Measurements from ENCODE around the gene SI.
"Not testable (repeated sequence)": the region's sequence is repeated elsewhere in the genome, so short reads cannot be mapped to it uniquely, and the experiment has no call there.

Gene SI

DNA sequence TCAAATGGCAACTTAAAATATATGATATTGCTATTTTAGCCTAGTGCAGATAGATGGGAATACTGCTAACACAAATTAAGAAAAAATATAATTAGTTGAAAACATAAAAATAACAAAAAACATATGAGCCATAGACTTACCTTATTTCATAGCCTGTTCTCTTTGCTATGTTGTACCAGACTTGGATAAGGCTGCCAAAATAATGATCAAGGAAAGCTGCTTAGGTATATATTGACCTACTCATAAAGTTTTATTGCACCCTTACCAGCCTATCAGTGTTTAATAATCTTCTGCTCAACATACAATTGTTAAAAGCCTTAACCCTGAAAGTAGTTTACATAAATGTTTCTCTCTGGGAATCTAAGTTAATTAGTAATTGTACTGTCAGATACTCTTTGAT is at the start of gene SI:
Gene SI (minus strand): TSS at position 204 of the 400 bp plus-strand sequence. CDS start 2,484 bp downstream, outside the sequence.
- no peak for DNase-seq (ENCODE audit: low read depth)

DNA sequence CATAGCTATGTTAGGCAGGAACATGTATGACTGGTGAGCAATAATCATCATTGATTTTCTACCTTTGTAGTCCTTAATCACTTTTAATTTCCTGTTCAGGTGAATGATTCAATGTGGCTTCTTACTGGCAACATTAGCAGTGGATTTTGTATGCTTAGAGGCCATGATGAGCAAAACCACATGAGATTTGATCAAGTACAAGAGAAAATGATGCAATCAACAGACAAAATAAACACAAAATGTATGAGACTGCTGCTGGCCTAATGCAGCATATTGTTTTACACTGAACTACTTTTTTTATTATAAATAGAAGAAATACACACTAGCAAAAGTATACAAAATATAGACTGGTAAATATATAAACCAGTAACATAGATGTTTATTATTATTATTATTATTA is 47.5 kb upstream of the SI start:
- DNase-seq (ENCODE audit: low read depth): no peak

DNA sequence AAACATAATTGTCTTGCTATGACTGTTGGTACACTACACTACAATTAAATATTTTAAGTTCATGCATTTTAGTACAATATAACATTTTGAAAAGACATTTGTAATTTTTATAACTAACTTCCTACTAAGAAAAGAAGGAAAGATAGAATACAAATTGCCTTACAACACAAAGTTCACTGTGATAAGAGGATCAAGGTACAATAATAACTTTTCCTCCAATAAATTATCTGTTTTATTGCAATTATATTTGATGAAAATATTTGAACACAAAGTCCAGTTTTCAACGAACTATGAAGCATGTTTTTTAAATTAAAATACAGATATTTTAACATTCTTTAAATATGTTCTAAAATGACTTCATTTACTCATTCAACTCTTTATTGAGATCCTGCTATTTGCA is 33.1 kb upstream of the SI start:
- DNase-seq (ENCODE audit: low read depth): no peak

- DNase-seq (ENCODE audit: low read depth): no peak
Measured at GRCh38 chr3:165103616-165104015, 25.3 kb upstream of the SI start.

GRCh38 chr3:165082650-165083049 is 4.4 kb upstream of the SI start:
- DNase-seq (ENCODE audit: low read depth): no peak

GRCh38 chr3:165081183-165081582 is 2.9 kb upstream of the SI start:
- no peak for DNase-seq (ENCODE audit: low read depth)

DNA sequence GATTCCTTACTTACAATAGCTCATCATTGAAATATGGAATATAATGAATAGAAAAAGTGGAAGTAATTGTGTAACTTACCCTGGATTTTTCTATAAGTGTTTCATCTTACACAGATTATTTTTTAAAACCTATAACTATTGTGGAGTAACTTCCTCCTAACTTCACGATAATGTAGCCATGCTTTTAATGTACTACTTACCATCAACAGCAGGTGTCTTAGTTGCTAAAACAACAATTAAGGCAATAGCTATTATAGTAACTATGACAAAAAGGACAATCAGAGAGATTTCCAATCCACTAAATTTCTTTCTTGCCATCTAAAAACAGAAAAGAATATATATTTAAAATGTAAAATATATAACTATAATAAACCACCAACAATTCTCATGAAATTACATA is 2.6 kb downstream of the SI start:
- DNase-seq (ENCODE audit: low read depth): no peak

GRCh38 chr3:165070682-165071081 is 7.6 kb downstream of the SI start:
- DNase-seq (ENCODE audit: low read depth): no peak

GRCh38 chr3:165056510-165056909 is 21.8 kb downstream of the SI start:
- DNase-seq (ENCODE audit: low read depth): no peak

DNA sequence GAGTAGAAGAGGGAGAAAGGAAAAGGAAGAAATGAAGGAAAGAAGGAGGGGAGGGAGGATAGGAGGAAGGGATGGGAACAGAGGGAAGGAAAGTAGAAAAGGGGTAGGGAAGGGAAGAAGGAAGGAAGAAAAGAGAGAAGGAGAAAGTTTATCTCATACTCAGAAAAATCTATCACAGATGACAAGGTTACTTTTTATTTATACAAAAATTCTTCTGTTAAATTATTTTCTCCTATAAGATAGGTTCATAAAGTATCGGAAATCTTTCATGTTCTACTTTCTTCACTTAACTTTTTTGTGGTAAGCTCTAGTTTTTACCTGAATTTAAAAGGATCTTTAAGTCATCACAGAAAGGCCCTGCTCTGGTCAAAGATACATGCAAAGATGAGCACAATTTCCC is 38.1 kb downstream of the SI start:
- DNase-seq (ENCODE audit: low read depth): no peak

DNA sequence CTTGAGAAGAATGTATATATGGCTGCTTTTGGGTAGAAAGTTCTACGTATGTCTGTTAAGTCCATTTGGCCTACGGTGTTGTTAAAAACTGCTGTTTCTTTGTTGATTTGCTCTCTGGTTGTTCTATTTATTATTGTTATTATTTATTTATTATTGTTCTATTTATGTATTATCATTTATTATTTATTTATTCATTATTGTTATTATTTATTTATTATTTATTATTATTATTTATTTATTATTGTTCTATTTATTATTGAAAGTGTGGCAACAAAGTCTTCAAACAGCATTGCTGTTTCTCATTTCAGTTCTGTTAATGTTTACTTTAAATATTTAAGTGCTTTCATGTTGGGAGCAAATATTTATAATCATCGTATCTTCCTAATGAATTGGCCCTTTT is 66.7 kb downstream of the SI start:
- DNase-seq (ENCODE audit: low read depth): no peak

DNA sequence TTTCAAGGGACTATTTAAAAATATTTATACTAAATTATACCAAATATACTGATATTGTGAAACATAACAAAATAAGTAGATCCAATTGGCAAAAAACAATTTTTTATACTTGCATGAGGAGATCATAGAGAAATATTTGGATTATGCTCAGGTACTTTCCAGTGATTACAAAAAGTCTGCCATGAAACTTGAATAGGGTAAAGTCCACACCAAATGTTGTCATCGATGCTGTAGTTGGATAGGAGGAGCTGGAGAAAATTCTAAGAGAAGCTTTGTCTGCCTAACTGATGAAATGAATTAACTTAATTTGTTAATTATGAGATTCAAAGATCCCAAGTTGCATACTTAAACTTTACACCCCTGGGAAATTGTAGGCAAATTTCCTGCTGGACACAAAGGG is 93.3 kb downstream of the SI start:
- DNase-seq (ENCODE audit: low read depth): no peak

GRCh38 chr3:164962610-164963009 is 115.7 kb downstream of the SI start:
- no peak for DNase-seq (ENCODE audit: low read depth)

DNA sequence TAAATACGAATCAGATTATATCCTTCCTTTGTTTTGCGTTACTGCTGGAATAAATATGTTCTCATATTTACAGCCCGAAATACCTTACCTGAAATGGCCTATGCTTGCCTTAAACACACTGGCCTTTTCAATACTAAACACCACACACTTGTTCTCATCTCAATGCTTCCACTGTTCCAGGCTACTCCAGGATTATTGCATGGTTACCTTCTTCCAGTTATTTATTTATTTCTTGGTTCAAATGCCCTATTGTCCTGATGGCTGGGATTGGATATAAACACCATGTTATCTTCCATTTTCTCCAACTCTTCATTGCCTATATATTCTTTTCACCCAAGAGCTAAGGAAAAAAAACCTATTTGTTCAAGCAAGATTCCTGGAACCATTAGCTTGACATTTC is 125.3 kb downstream of the SI start:
- no peak for DNase-seq (ENCODE audit: low read depth)

DNA sequence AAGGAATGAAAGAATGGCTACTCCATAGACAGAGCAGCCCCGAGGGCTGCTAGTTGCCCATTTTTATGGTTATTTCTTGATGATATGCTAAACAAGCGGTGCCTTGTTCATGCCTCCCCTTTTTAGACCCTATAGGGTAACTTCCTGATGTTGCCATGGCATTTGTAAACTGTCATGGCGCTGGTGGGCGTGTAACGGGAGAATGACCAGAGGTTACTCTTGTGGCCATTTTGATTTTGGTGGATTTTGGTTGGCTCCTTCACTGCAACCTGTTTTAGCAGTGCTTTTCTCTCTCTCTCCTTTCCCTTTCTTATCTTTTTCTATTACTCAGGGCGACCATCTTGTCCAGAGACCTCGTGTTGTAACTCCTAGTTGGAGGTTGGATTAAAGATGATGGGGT is 126.9 kb downstream of the SI start:
- not testable (repeated sequence) for DNase-seq (ENCODE audit: low read depth)

- no peak for DNase-seq (ENCODE audit: low read depth)
Measured at GRCh38 chr3:164940745-164941144, 137.6 kb downstream of the SI start.

DNA sequence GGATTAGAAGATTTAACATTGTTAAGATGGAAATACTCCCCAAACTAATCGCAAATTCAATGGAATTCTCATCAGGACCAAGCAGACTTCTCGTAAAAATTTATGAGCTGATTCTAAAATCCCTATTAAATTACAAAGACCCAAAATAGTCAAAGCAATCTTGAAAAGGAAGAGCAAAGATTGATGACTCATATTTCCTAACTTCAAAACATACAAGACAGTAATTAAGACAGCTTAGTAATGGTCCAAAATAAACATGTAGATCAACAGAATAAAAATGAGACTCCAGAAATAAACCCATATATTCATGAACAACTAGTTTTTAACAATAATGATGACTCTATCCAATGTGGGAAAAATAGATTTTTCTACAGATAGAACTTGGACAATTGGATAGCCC is 148.7 kb downstream of the SI start:
- DNase-seq (ENCODE audit: low read depth): no peak
